HepG2 (cell line): ENCODE data around the gene ABHD1. TPM values are rescaled to one million over a fixed set of nuclear protein-coding genes. Genes with fewer than 3 reads are reported as not detected.
A peak's percentile ranks its signal among the peaks of the same experiment; 100 is the strongest.

Source experiments
- CREM ChIP-seq, 2 experiments: sonication (generic) in 1 of 2; formaldehyde crosslinking in 1 of 2; IDR thresholded peaks; 2 replicates each; pipeline versions ENCODE4 v1.4.0 to v1.6.1; 2016 to 2020; ENCODE audit warnings: antibody characterized with exemption in 1 of 2, mild to moderate bottlenecking in 1 of 2, missing genetic modification reagents in 1 of 2
- HMGA1 ChIP-seq: sonication (generic); formaldehyde crosslinking; conservative IDR thresholded peaks from 2 replicates; pipeline ENCODE4 v1.4.0; 2020; ENCODE audit warnings: missing genetic modification reagents
- HOXA3 ChIP-seq: sonication (generic); formaldehyde crosslinking; IDR thresholded peaks from 2 replicates; pipeline ENCODE4 v1.5.0; 2020; ENCODE audit warnings: missing genetic modification reagents
- NCOA5 ChIP-seq: sonication (generic); formaldehyde crosslinking; IDR thresholded peaks from 2 replicates; pipeline ENCODE4 v1.4.0; 2020; ENCODE audit warnings: missing genetic modification reagents
- NR2C2 ChIP-seq: sonication (generic); formaldehyde crosslinking; IDR thresholded peaks from 2 replicates; pipeline ENCODE4 v1.4.0; 2020; ENCODE audit warnings: missing genetic modification reagents, mild to moderate bottlenecking, moderate library complexity, borderline replicate concordance
- TBL1XR1 ChIP-seq: fragments of 150-350 bp; IDR thresholded peaks from 2 replicates; pipeline ENCODE4 v1.6.1; 2014; ENCODE audit warnings: borderline replicate concordance, low read length; ENCODE audit not compliant: partially characterized antibody
- ZFAT ChIP-seq: sonication (generic); formaldehyde crosslinking; conservative IDR thresholded peaks from 2 replicates; pipeline ENCODE4 v1.8.1; 2023; ENCODE audit warnings: missing genetic modification reagents, inconsistent platforms
- ZNF720 ChIP-seq: sonication (generic); formaldehyde crosslinking; IDR thresholded peaks from 2 replicates; pipeline ENCODE4 v1.4.0; 2020; ENCODE audit warnings: missing genetic modification reagents
- ZNF776 ChIP-seq: sonication (generic); formaldehyde crosslinking; IDR thresholded peaks from 2 replicates; pipeline ENCODE4 v1.4.0; 2020; ENCODE audit warnings: mild to moderate bottlenecking, missing genetic modification reagents
- polyA plus RNA-seq, 8 experiments: library from polyadenylated mRNA; depleted of rRNA in 3 of 8; stranded (reverse) in 7 of 8; unstranded in 1 of 8; fragments of >200 nt; fragmentation: Illumina TruSeq in 4 of 8; extraction: Trizol in 4 of 8; gene quantifications; 2 replicates each; pipeline versions ENCODE4 v1.2.1 to v1.2.3, GENCODE V29; 2011 to 2016; ENCODE audit warnings: low read depth in 4 of 8, missing spikeins in 1 of 8, mixed read lengths in 1 of 8; ENCODE audit not compliant: insufficient read depth in 1 of 8
- total RNA-seq, 5 experiments: library from RNA; depleted of rRNA; stranded (reverse); fragments of >200 nt; fragmentation: Illumina TruSeq; extraction: Trizol; gene quantifications; 2 replicates each; pipeline ENCODE4 v1.2.3, GENCODE V29; 2016; ENCODE audit warnings: low read depth in 1 of 5
- TF ChIP-seq, protein P1 (sequence below): sonication (generic); formaldehyde crosslinking; IDR thresholded peaks from 2 replicates; pipeline ENCODE4 v1.4.0; 2020; ENCODE audit warnings: missing genetic modification reagents
- TF ChIP-seq, protein P2 (sequence below): IDR thresholded peaks from 2 replicates; pipeline ENCODE4 v1.6.1; 2016; ENCODE audit warnings: mild to moderate bottlenecking
- TF ChIP-seq, protein P3 (sequence below): sonication (generic); formaldehyde crosslinking; IDR thresholded peaks from 2 replicates; pipeline ENCODE4 v1.5.1; 2020; ENCODE audit warnings: missing genetic modification reagents, mild to moderate bottlenecking, borderline replicate concordance
- TF ChIP-seq, protein P4 (sequence below): sonication (generic); formaldehyde crosslinking; IDR thresholded peaks from 2 replicates; pipeline ENCODE4 v1.4.0; 2020; ENCODE audit warnings: missing genetic modification reagents
- TF ChIP-seq, protein P5 (sequence below): sonication (generic); formaldehyde crosslinking; IDR thresholded peaks from 2 replicates; pipeline ENCODE4 v1.4.0; 2020; ENCODE audit warnings: missing genetic modification reagents, mild to moderate bottlenecking, borderline replicate concordance
- TF ChIP-seq, protein P6 (sequence below): sonication (generic); formaldehyde crosslinking; IDR thresholded peaks from 2 replicates; pipeline ENCODE4 v1.4.0; 2020; ENCODE audit warnings: low read depth, mild to moderate bottlenecking, missing genetic modification reagents

ABHD1 gene
- total and polyA plus RNA-seq, 2 of the 13 experiments (the other 11 are each of a cell fraction or from before 2014, with no cell fraction given), result 0.04 to 0.81 TPM

DNA sequence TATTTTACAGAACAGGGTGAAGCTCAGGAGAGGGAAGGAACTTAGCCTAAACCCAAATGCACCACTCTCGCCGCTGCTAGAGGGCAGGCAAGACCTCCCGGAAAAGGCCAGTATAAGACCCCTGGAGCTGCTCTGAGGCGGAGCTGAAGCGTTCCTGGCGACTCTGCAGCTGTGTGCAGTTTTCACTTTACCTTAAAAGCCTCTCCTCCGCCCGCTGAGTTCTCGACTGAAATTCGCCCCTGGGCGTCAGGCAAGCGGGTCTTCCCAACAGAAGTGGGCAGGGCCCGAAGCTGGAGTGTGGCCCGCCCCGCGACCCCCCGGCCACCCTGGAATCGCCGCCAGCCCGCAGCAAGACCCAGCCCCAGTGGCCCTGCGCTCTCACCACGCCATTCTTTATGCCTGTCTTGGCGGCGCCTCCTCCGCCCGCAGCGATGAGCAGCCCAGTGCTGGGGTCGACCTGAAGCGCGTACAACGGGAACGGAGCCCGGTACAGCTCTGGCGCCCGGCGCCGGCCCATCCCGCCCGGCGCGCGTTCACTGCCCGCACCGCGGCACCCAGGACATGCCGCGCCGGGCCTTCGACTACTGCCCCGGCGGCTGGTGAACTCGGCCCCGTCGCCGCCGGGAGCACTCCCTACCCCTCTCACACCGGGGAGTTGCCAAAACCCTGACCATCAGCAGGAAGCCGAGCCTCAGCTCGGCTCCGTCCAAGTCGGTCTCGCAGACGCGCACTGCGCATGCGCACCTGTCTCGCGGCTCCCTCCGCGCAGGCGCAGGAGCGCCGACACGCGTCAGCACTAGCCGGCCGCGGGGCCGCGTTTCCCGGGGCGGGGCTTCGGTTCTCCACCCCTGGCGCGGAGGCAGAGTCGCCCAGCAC, 10.5 kb downstream of the ABHD1 start, which contains the start of gene PREB (continued):
- TF ChIP-seq, protein P1, sequence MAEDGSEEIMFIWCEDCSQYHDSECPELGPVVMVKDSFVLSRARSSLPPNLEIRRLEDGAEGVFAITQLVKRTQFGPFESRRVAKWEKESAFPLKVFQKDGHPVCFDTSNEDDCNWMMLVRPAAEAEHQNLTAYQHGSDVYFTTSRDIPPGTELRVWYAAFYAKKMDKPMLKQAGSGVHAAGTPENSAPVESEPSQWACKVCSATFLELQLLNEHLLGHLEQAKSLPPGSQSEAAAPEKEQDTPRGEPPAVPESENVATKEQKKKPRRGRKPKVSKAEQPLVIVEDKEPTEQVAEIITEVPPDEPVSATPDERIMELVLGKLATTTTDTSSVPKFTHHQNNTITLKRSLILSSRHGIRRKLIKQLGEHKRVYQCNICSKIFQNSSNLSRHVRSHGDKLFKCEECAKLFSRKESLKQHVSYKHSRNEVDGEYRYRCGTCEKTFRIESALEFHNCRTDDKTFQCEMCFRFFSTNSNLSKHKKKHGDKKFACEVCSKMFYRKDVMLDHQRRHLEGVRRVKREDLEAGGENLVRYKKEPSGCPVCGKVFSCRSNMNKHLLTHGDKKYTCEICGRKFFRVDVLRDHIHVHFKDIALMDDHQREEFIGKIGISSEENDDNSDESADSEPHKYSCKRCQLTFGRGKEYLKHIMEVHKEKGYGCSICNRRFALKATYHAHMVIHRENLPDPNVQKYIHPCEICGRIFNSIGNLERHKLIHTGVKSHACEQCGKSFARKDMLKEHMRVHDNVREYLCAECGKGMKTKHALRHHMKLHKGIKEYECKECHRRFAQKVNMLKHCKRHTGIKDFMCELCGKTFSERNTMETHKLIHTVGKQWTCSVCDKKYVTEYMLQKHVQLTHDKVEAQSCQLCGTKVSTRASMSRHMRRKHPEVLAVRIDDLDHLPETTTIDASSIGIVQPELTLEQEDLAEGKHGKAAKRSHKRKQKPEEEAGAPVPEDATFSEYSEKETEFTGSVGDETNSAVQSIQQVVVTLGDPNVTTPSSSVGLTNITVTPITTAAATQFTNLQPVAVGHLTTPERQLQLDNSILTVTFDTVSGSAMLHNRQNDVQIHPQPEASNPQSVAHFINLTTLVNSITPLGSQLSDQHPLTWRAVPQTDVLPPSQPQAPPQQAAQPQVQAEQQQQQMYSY (CRISPR knock-in tag), result no peak
- TF ChIP-seq ZFAT (CRISPR knock-in tag) (no peak), CREM (IDR thresholded peaks at IDR 0.05) (no peak; the same call in 1 of the 2 replicates), CREM (CRISPR knock-in tag; IDR thresholded peaks at IDR 0.05) (no peak), ZNF720 (CRISPR knock-in tag) (no peak), ZNF776 (CRISPR knock-in tag) (peak; percentile 81; the same call in 1 of the 2 replicates), HMGA1 (CRISPR knock-in tag) (no peak), TBL1XR1 (no peak), HOXA3 (peak; percentile 97), NR2C2 (CRISPR knock-in tag) (peak; percentile 81; the same call in 1 of the 2 replicates), NCOA5 (CRISPR knock-in tag) (no peak)
- TF ChIP-seq, protein P2, sequence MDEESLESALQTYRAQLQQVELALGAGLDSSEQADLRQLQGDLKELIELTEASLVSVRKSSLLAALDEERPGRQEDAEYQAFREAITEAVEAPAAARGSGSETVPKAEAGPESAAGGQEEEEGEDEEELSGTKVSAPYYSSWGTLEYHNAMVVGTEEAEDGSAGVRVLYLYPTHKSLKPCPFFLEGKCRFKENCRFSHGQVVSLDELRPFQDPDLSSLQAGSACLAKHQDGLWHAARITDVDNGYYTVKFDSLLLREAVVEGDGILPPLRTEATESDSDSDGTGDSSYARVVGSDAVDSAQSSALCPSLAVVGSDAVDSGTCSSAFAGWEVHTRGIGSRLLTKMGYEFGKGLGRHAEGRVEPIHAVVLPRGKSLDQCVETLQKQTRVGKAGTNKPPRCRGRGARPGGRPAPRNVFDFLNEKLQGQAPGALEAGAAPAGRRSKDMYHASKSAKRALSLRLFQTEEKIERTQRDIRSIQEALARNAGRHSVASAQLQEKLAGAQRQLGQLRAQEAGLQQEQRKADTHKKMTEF (CRISPR knock-in tag), result peak; percentile 72; the same call in 1 of the 2 replicates
- TF ChIP-seq, protein P3, sequence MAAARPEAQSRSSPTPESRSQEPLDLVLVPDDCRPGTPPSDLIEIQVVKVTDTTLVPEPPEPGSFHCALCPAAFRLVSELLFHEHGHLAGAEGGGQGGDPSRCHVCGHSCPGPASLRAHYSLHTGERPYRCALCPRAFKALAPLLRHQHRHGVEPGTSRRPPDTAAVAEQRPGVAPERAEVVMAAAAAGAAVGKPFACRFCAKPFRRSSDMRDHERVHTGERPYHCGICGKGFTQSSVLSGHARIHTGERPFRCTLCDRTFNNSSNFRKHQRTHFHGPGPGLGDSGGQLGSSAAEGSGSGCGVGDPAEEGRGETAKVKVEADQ (CRISPR knock-in tag), result 0 out of 2 replicates have a peak, but pooled peaks have one; percentile 3
- TF ChIP-seq, protein P4, sequence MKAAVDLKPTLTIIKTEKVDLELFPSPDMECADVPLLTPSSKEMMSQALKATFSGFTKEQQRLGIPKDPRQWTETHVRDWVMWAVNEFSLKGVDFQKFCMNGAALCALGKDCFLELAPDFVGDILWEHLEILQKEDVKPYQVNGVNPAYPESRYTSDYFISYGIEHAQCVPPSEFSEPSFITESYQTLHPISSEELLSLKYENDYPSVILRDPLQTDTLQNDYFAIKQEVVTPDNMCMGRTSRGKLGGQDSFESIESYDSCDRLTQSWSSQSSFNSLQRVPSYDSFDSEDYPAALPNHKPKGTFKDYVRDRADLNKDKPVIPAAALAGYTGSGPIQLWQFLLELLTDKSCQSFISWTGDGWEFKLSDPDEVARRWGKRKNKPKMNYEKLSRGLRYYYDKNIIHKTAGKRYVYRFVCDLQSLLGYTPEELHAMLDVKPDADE (CRISPR knock-in tag), result peak; percentile 68; the same call in 1 of the 2 replicates
- TF ChIP-seq, protein P5, sequence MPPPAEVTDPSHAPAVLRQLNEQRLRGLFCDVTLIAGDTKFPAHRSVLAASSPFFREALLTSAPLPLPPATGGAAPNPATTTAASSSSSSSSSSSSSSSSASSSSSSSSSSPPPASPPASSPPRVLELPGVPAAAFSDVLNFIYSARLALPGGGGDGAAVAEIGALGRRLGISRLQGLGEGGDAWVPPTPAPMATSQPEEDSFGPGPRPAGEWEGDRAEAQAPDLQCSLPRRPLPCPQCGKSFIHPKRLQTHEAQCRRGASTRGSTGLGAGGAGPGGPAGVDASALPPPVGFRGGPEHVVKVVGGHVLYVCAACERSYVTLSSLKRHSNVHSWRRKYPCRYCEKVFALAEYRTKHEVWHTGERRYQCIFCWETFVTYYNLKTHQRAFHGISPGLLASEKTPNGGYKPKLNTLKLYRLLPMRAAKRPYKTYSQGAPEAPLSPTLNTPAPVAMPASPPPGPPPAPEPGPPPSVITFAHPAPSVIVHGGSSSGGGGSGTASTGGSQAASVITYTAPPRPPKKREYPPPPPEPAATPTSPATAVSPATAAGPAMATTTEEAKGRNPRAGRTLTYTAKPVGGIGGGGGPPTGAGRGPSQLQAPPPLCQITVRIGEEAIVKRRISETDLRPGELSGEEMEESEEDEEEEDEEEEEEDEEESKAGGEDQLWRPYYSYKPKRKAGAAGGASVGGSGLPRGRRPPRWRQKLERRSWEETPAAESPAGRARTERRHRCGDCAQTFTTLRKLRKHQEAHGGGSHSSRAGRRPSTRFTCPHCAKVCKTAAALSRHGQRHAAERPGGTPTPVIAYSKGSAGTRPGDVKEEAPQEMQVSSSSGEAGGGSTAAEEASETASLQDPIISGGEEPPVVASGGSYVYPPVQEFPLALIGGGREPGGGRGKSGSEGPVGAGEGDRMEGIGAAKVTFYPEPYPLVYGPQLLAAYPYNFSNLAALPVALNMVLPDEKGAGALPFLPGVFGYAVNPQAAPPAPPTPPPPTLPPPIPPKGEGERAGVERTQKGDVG, result no peak
- TF ChIP-seq, protein P6, sequence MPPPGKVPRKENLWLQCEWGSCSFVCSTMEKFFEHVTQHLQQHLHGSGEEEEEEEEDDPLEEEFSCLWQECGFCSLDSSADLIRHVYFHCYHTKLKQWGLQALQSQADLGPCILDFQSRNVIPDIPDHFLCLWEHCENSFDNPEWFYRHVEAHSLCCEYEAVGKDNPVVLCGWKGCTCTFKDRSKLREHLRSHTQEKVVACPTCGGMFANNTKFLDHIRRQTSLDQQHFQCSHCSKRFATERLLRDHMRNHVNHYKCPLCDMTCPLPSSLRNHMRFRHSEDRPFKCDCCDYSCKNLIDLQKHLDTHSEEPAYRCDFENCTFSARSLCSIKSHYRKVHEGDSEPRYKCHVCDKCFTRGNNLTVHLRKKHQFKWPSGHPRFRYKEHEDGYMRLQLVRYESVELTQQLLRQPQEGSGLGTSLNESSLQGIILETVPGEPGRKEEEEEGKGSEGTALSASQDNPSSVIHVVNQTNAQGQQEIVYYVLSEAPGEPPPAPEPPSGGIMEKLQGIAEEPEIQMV (CRISPR knock-in tag), result peak; percentile 42; the same call in 1 of the 2 replicates
